HEK293 (cell line): Measurements from ENCODE around the gene NEK2.
A peak's percentile ranks its signal among the peaks of the same experiment; 100 is the strongest.
"Not testable (repeated sequence)": the region's sequence is repeated elsewhere in the genome, so short reads cannot be mapped to it uniquely, and the experiment has no call there.

ENCODE experiments used
- CTCF ChIA-PET: fragments of 350-600 bp; formaldehyde crosslinking; extraction: SDS; loops from one replicate; lab custom pipeline; 2021; ENCODE audit warnings: antibody characterized with exemption; lab: Yijun Ruan, JAX
- POLR2A ChIA-PET: fragments of 300-600 bp; formaldehyde crosslinking; extraction: SDS; loops from one replicate; lab custom pipeline; 2020; ENCODE audit warnings: antibody characterized with exemption, inconsistent platforms; lab: Yijun Ruan, JAX
- H3K27ac ChIP-seq: fragments of 200-500 bp; sonication (Bioruptor generic); 2 replicates; pipeline ENCODE4 v1.5.1; 2014; ENCODE audit warnings: low read depth, low read length, control low read depth, inconsistent platforms; ENCODE audit errors: extremely low read depth
- H3K36me3 ChIP-seq, 2 experiments: fragments of 200-500 bp in 1 of 2; sonication (Bioruptor generic) in 1 of 2; 1 replicate in 1 of 2; 2 replicates in 1 of 2; pipeline ENCODE4 v1.5.1; 2014 to 2017; ENCODE audit warnings: inconsistent platforms in 2 of 2, low read length in 2 of 2; ENCODE audit not compliant: control insufficient read depth in 2 of 2, insufficient read depth in 1 of 2
- H3K4me1 ChIP-seq: fragments of 200-500 bp; sonication (Bioruptor generic); 2 replicates; pipeline ENCODE4 v1.5.1; 2014; ENCODE audit warnings: mild to moderate bottlenecking, low read length, inconsistent platforms; ENCODE audit not compliant: control insufficient read depth, insufficient read depth
- H3K4me3 ChIP-seq: 2 replicates; pipeline ENCODE4 v1.5.1; 2011; ENCODE audit warnings: low read depth, mild to moderate bottlenecking, control low read depth, low read length, moderate library complexity
- H3K9me3 ChIP-seq: fragments of 200-500 bp; sonication (Bioruptor generic); 2 replicates; pipeline ENCODE4 v1.5.1; 2014; ENCODE audit warnings: low read depth, low read length, inconsistent platforms; ENCODE audit not compliant: control insufficient read depth, insufficient read depth
- GLI2 ChIP-seq: fragments of 450-650 bp; formaldehyde crosslinking; IDR thresholded peaks from 2 replicates; pipeline ENCODE4; 2017; ENCODE audit warnings: missing biosample characterization, missing genetic modification characterization, low read depth, borderline replicate concordance
- RBAK ChIP-seq: fragments of 450-650 bp; formaldehyde crosslinking; IDR thresholded peaks from 2 replicates; pipeline ENCODE4 v1.5.1; 2016; ENCODE audit warnings: missing biosample characterization, missing genetic modification characterization
- SP7 ChIP-seq: fragments of 450-650 bp; formaldehyde crosslinking; IDR thresholded peaks from 2 replicates; pipeline ENCODE4 v1.5.1; 2016; ENCODE audit warnings: missing biosample characterization, missing genetic modification characterization
- ZNF112 ChIP-seq: fragments of 450-650 bp; formaldehyde crosslinking; IDR thresholded peaks from 2 replicates; pipeline ENCODE4 v1.5.0; 2017; ENCODE audit warnings: missing biosample characterization, missing genetic modification characterization
- ZNF138 ChIP-seq: fragments of 450-650 bp; formaldehyde crosslinking; IDR thresholded peaks from 2 replicates; pipeline ENCODE4 v1.5.1; 2016; ENCODE audit warnings: missing biosample characterization, missing genetic modification characterization, borderline replicate concordance
- ZNF146 ChIP-seq: fragments of 450-650 bp; formaldehyde crosslinking; IDR thresholded peaks from 2 replicates; pipeline ENCODE4 v1.5.1; 2016; ENCODE audit warnings: missing biosample characterization, missing genetic modification characterization
- ZNF274 ChIP-seq, 2 experiments: fragments of 200-500 bp in 1 of 2; fragments of 450-650 bp in 1 of 2; sonication (Bioruptor generic) in 1 of 2; formaldehyde crosslinking in 1 of 2; IDR thresholded peaks; 2 replicates each; pipeline versions ENCODE4 v1.5.1 to v1.6.1; 2014 to 2016; ENCODE audit warnings: borderline replicate concordance in 1 of 2, inconsistent platforms in 1 of 2, low read length in 1 of 2, missing biosample characterization in 1 of 2, missing genetic modification characterization in 1 of 2
- ZNF350 ChIP-seq: fragments of 450-650 bp; formaldehyde crosslinking; IDR thresholded peaks from 2 replicates; pipeline ENCODE4 v1.5.0; 2017; ENCODE audit warnings: missing biosample characterization, mild to moderate bottlenecking, missing genetic modification characterization
- ZNF560 ChIP-seq: fragments of 450-650 bp; formaldehyde crosslinking; IDR thresholded peaks from 2 replicates; pipeline ENCODE4 v1.5.1; 2017; ENCODE audit warnings: missing biosample characterization, missing genetic modification characterization, borderline replicate concordance
- ZXDB ChIP-seq: fragments of 450-650 bp; formaldehyde crosslinking; IDR thresholded peaks from 2 replicates; pipeline ENCODE4 v1.5.1; 2016; ENCODE audit warnings: missing biosample characterization, missing genetic modification characterization
- TF ChIP-seq, protein P1 (sequence below): fragments of 450-650 bp; formaldehyde crosslinking; IDR thresholded peaks from 2 replicates; pipeline ENCODE4 v1.5.1; 2016; ENCODE audit warnings: missing biosample characterization, missing genetic modification characterization
- TF ChIP-seq, protein P2 (sequence below): fragments of 450-650 bp; formaldehyde crosslinking; IDR thresholded peaks from 2 replicates; pipeline ENCODE4 v1.5.1; 2017; ENCODE audit warnings: missing biosample characterization, missing genetic modification characterization
- TF ChIP-seq, protein P3 (sequence below): fragments of 450-650 bp; formaldehyde crosslinking; IDR thresholded peaks from 2 replicates; pipeline ENCODE4 v1.5.1; 2016; ENCODE audit warnings: missing biosample characterization, missing genetic modification characterization
- TF ChIP-seq, protein P4 (sequence below): fragments of 450-650 bp; formaldehyde crosslinking; IDR thresholded peaks from 2 replicates; pipeline ENCODE4 v1.5.1; 2016; ENCODE audit warnings: missing biosample characterization, missing genetic modification characterization

The NEK2 gene

DNA sequence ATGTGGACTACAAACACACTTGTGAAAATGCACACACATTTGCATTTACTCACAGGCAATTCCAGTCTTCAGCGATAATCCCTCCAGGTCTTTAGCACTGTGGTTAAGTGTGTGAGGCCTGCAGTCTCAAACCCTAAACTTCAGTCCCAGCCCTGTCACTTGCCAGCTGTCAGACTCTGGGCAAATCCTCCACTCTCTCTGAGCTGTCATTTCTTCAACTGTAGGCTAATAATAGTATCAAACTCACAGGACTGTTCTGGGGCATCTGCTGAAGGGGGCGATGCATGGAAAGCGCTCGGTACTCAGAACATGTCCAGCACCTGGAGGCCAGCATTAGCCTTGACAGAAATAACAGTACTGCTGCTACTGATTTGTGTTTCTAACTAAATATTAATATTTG, 48.2 kb downstream of the NEK2 start:
- H3K27ac ChIP-seq, result no peak overlapping the region
- H3K4me3 ChIP-seq, result no peak overlapping the region
- ChIA-PET CTCF (interaction anchor here (1.0 kb wide), 1 partner anchor 28 kb away, joined by 3 read pairs; no protein-coding TSS in a partner anchor), POLR2A (no interaction called here)
- no peaks in the 10 kb centered on the region for H3K36me3 ChIP-seq
- H3K9me3 ChIP-seq, result no peaks in the 10 kb centered on the region
- TF ChIP-seq, protein P1, sequence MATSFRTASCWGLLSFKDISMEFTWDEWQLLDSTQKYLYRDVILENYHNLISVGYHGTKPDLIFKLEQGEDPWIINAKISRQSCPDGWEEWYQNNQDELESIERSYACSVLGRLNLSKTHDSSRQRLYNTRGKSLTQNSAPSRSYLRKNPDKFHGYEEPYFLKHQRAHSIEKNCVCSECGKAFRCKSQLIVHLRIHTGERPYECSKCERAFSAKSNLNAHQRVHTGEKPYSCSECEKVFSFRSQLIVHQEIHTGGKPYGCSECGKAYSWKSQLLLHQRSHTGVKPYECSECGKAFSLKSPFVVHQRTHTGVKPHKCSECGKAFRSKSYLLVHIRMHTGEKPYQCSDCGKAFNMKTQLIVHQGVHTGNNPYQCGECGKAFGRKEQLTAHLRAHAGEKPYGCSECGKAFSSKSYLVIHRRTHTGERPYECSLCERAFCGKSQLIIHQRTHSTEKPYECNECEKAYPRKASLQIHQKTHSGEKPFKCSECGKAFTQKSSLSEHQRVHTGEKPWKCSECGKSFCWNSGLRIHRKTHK (tag by site-specific recombination), result no peak
- TF ChIP-seq ZNF560 (tag by site-specific recombination) (no peak), ZNF350 (tag by site-specific recombination) (no peak), SP7 (tag by site-specific recombination) (no peak), ZXDB (no peak), ZNF274 (IDR thresholded peaks at IDR 0.05; ENCODE audit: low read length) (no peak), ZNF274 (tag by site-specific recombination; IDR thresholded peaks at IDR 0.05; ENCODE audit: borderline replicate concordance) (no peak), RBAK (tag by site-specific recombination) (no peak), GLI2 (no peak), ZNF112 (tag by site-specific recombination) (no peak)
- TF ChIP-seq, protein P2, sequence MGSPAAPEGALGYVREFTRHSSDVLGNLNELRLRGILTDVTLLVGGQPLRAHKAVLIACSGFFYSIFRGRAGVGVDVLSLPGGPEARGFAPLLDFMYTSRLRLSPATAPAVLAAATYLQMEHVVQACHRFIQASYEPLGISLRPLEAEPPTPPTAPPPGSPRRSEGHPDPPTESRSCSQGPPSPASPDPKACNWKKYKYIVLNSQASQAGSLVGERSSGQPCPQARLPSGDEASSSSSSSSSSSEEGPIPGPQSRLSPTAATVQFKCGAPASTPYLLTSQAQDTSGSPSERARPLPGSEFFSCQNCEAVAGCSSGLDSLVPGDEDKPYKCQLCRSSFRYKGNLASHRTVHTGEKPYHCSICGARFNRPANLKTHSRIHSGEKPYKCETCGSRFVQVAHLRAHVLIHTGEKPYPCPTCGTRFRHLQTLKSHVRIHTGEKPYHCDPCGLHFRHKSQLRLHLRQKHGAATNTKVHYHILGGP (tag by site-specific recombination), result no peak
- TF ChIP-seq, protein P3, sequence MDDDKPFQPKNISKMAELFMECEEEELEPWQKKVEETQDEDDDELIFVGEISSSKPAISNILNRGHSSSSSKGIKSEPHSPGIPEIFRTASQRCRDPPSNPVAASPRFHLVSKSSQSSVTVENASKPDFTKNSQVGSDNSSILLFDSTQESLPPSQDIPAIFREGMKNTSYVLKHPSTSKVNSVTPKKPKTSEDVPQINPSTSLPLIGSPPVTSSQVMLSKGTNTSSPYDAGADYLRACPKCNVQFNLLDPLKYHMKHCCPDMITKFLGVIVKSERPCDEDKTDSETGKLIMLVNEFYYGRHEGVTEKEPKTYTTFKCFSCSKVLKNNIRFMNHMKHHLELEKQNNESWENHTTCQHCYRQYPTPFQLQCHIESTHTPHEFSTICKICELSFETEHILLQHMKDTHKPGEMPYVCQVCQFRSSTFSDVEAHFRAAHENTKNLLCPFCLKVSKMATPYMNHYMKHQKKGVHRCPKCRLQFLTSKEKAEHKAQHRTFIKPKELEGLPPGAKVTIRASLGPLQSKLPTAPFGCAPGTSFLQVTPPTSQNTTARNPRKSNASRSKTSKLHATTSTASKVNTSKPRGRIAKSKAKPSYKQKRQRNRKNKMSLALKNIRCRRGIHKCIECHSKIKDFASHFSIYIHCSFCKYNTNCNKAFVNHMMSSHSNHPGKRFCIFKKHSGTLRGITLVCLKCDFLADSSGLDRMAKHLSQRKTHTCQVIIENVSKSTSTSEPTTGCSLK, result no peak
- TF ChIP-seq, protein P4, sequence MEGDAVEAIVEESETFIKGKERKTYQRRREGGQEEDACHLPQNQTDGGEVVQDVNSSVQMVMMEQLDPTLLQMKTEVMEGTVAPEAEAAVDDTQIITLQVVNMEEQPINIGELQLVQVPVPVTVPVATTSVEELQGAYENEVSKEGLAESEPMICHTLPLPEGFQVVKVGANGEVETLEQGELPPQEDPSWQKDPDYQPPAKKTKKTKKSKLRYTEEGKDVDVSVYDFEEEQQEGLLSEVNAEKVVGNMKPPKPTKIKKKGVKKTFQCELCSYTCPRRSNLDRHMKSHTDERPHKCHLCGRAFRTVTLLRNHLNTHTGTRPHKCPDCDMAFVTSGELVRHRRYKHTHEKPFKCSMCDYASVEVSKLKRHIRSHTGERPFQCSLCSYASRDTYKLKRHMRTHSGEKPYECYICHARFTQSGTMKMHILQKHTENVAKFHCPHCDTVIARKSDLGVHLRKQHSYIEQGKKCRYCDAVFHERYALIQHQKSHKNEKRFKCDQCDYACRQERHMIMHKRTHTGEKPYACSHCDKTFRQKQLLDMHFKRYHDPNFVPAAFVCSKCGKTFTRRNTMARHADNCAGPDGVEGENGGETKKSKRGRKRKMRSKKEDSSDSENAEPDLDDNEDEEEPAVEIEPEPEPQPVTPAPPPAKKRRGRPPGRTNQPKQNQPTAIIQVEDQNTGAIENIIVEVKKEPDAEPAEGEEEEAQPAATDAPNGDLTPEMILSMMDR (tag by site-specific recombination), result no peak
- peaks cover 8% of the 10 kb centered on the region for H3K4me1 ChIP-seq

DNA sequence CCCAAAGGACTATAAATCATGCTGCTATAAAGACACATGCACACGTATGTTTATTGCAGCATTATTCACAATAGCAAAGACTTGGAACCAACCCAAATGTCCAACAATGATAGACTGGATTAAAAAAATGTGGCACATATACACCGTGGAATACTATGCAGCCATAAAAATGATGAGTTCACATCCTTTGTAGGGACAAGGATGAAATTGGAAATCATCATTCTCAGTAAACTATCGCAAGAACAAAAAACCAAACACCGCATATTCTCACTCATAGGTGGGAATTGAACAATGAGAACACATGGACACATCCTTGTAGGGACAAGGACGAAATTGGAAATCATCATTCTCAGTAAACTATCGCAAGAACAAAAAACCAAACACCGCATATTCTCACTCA, 49.6 kb downstream of the NEK2 start:
- CTCF ChIA-PET, H3K4me1 ChIP-seq, POLR2A ChIA-PET, H3K4me3 ChIP-seq, H3K27ac ChIP-seq, H3K36me3 ChIP-seq, H3K9me3 ChIP-seq: not testable (repeated sequence)
- peak; percentile 76 for TF ChIP-seq ZNF146 (tag by site-specific recombination)

DNA sequence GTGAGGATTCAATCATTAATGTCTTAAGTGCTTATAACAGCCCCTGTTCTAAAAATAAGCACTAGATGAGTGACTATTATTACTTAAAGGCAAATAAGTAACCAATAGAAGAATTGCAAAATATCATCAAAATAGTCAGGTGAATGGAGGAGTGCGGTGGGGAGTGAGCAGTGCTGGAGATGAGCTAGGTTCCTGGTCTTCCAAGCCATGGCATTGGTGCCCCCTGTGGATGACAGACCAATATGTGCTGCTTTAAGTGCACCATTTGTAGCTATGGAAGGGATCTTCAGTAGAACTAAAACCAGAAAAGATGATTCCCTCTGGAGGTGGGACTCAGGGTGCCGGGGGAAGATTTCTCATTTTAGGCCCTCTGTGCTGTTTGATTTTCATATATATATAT, 50.4 kb downstream of the NEK2 start:
- ChIA-PET POLR2A (no interaction called here), CTCF (interaction anchor here (0.6 to 1.0 kb wide), 5 partner anchors 8 to 110 kb away, joined by 3 to 5 read pairs (median 4); no protein-coding TSS in a partner anchor)
- Histone ChIP-seq H3K27ac (no peak overlapping the region), H3K36me3 (no peaks in the 10 kb centered on the region), H3K9me3 (no peaks in the 10 kb centered on the region), H3K4me3 (no peak overlapping the region), H3K4me1 (no peaks in the 10 kb centered on the region)
- TF ChIP-seq ZNF138, result no peak
